HG03175 (cell line): ENCODE results near the gene KCNMB2.

Experiments
- ATAC-seq: cut with Tn5 transposase; IDR thresholded peaks from one replicate; pipeline ENCODE4 v1.9.1; 2021; ENCODE audit warnings: mild to moderate bottlenecking, moderate library complexity; ENCODE audit not compliant: unreplicated experiment

The KCNMB2 gene

GRCh38 chr3:178634975-178635374, 98.7 kb downstream of the KCNMB2 start:
- ATAC-seq = no peak

GRCh38 chr3:178637802-178638201, 101.6 kb downstream of the KCNMB2 start:
- no peak for ATAC-seq

- ATAC-seq = no peak
These were observed 109.3 kb downstream of the KCNMB2 start for GRCh38 chr3:178645503-178645902.

GRCh38 chr3:178646186-178646862, 110.1 kb downstream of the KCNMB2 start:
- ATAC-seq = no peak

GRCh38 chr3:178655488-178655887, 119.3 kb downstream of the KCNMB2 start:
- no peak for ATAC-seq

GRCh38 chr3:178658694-178659325, 122.6 kb downstream of the KCNMB2 start:
- ATAC-seq = no peak

- ATAC-seq = peak; percentile 63
These were observed 127.1 kb downstream of the KCNMB2 start for GRCh38 chr3:178663201-178663934.

GRCh38 chr3:178665747-178666146, 129.5 kb downstream of the KCNMB2 start:
- ATAC-seq = no peak

- no peak for ATAC-seq
These were observed 132.9 kb downstream of the KCNMB2 start for GRCh38 chr3:178669022-178669601.

- ATAC-seq = peak; percentile 50
These were observed 133.5 kb downstream of the KCNMB2 start for GRCh38 chr3:178669758-178670157.

GRCh38 chr3:178671377-178671776, 135.1 kb downstream of the KCNMB2 start:
- ATAC-seq = peak; percentile 27

- peak; percentile 87 for ATAC-seq
These were observed 135.6 kb downstream of the KCNMB2 start for GRCh38 chr3:178671791-178672190.

GRCh38 chr3:178672275-178672674, 136.0 kb downstream of the KCNMB2 start:
- ATAC-seq = no peak

GRCh38 chr3:178673529-178673928, 137.3 kb downstream of the KCNMB2 start:
- no peak for ATAC-seq

- no peak for ATAC-seq
These were observed 139.8 kb downstream of the KCNMB2 start for GRCh38 chr3:178676077-178676476.

GRCh38 chr3:178676942-178677790, 140.9 kb downstream of the KCNMB2 start:
- ATAC-seq = peak; percentile 42

GRCh38 chr3:178677961-178678360, 141.7 kb downstream of the KCNMB2 start:
- ATAC-seq = no peak

- ATAC-seq = no peak
These were observed 143.8 kb downstream of the KCNMB2 start for GRCh38 chr3:178680037-178680436.

GRCh38 chr3:178680489-178680888, 144.3 kb downstream of the KCNMB2 start:
- ATAC-seq = no peak

- ATAC-seq = peak; percentile 71
These were observed 148.8 kb downstream of the KCNMB2 start for GRCh38 chr3:178684881-178685590.
